BLaER1 treated with 17β-estradiol and CSF1 and Interleukin-3, amounts not matched to agents 10 nM and 100 nM (cell line): ENCODE measurements around the gene RCAN3.
A peak's percentile ranks its signal among the peaks of the same experiment; 100 is the strongest.

Source experiments
- H3K27ac ChIP-seq, 11 experiments: shearing (Covaris generic); formaldehyde crosslinking; 2 replicates each; pipeline ENCODE4 v1.8.1; 2022
- H3K27me3 ChIP-seq, 11 experiments: shearing (Covaris generic); formaldehyde crosslinking; 2 replicates each; pipeline ENCODE4 v1.8.1; 2022
- H3K36me3 ChIP-seq, 11 experiments: shearing (Covaris generic); formaldehyde crosslinking; 2 replicates each; pipeline ENCODE4 v1.8.1; 2022
- H3K4me1 ChIP-seq, 10 experiments: shearing (Covaris generic); formaldehyde crosslinking; 2 replicates each; pipeline ENCODE4 v1.8.1; 2022
- H3K4me2 ChIP-seq, 11 experiments: shearing (Covaris generic); formaldehyde crosslinking; 2 replicates each; pipeline ENCODE4 v1.8.1; 2022
- H3K4me3 ChIP-seq, 10 experiments: shearing (Covaris generic); formaldehyde crosslinking; 2 replicates each; pipeline ENCODE4 v1.8.1; 2022
- H3K9ac ChIP-seq, 11 experiments: shearing (Covaris generic); formaldehyde crosslinking; 2 replicates each; pipeline ENCODE4 v1.8.1; 2022
- H3K9me3 ChIP-seq, 11 experiments: shearing (Covaris generic); formaldehyde crosslinking; replicated peaks in 1 of 11; 2 replicates each; pipeline ENCODE4 v1.8.1; 2022
- H4K20me1 ChIP-seq, 11 experiments: shearing (Covaris generic); formaldehyde crosslinking; 2 replicates each; pipeline ENCODE4 v1.8.1; 2022
- Cebpa-rat ChIP-seq, 11 experiments: shearing (Covaris generic); IDR thresholded peaks; 2 replicates each; pipeline ENCODE4 v1.8.1; 2022

RCAN3 gene

DNA sequence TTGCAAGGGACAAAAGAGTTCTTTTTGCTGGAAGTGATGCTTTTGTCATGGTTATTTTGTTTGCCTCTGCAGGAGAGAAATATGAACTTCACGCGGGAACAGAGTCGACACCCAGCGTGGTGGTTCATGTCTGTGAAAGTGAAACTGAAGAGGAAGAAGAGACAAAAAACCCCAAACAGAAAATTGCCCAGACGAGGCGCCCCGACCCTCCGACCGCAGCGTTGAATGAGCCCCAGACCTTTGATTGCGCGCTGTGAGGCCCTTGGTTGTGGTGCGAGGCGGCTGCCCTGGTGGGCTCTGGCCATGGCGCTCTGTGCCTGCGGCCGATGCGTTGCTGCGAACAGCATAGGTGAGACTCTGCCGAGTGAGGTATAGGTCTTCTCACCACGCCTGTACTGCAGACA, 32.4 kb downstream of the RCAN3 start:
- peak overlapping the region; percentile 36 to 71 (median 61); a peak in 19 of 22 replicates for H3K9ac ChIP-seq
- H3K9me3 ChIP-seq = no peaks in the 10 kb centered on the region
- peaks cover 0 to 13% (median 0%) of the 10 kb centered on the region in 11 experiments; a peak in 3 of 22 replicates for H4K20me1 ChIP-seq
- peaks cover 30 to 38% (median 34%) of the 10 kb centered on the region in 10 experiments for H3K4me1 ChIP-seq
- H3K36me3 ChIP-seq = no peaks in the 10 kb centered on the region
- TF ChIP-seq Cebpa-rat (IDR thresholded peaks at IDR 0.05) = no peak
- H3K4me3 ChIP-seq = peak overlapping the region; percentile 38 to 66 (median 54)
- H3K4me2 ChIP-seq = peak overlapping the region; percentile 76 to 98 (median 96)
- peaks cover 14 to 53% (median 45%) of the 10 kb centered on the region in 11 experiments; a peak in 21 of 22 replicates for H3K27me3 ChIP-seq
- peak overlapping the region in 5 of 11 experiments; percentile 19 to 57 (median 39); a peak in 7 of 22 replicates for H3K27ac ChIP-seq

DNA sequence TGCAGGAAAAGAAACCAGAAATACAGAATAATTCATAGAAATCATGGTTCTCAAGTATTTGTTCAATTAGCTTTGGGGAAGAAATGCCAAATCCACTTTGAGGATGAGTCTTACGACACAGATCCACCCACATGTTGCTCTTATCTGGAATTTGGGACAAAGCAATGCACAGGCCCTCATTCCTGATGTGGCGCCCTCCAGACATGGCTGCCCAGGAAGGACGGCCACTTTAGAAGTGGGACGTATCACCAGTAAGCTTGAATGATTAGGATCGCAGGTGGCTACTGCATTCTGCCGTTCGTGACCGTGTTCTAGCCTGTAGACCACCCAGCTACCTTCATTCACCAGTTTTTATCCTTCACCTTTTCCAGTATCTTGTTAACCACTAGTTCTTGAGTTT, 33.1 kb downstream of the RCAN3 start:
- H3K9ac ChIP-seq = no peak overlapping the region
- H3K27me3 ChIP-seq = peaks cover 14 to 59% (median 52%) of the 10 kb centered on the region in 11 experiments; a peak in 21 of 22 replicates
- peaks cover 30 to 40% (median 37%) of the 10 kb centered on the region in 10 experiments for H3K4me1 ChIP-seq
- peak overlapping the region; percentile 76 to 98 (median 96) for H3K4me2 ChIP-seq
- H3K9me3 ChIP-seq = no peaks in the 10 kb centered on the region
- H4K20me1 ChIP-seq = peaks cover 0 to 13% (median 0%) of the 10 kb centered on the region in 11 experiments; a peak in 3 of 22 replicates
- no peak overlapping the region for H3K4me3 ChIP-seq
- TF ChIP-seq Cebpa-rat (IDR thresholded peaks at IDR 0.05) = no peak
- H3K36me3 ChIP-seq = no peaks in the 10 kb centered on the region
- H3K27ac ChIP-seq = no peak overlapping the region

DNA sequence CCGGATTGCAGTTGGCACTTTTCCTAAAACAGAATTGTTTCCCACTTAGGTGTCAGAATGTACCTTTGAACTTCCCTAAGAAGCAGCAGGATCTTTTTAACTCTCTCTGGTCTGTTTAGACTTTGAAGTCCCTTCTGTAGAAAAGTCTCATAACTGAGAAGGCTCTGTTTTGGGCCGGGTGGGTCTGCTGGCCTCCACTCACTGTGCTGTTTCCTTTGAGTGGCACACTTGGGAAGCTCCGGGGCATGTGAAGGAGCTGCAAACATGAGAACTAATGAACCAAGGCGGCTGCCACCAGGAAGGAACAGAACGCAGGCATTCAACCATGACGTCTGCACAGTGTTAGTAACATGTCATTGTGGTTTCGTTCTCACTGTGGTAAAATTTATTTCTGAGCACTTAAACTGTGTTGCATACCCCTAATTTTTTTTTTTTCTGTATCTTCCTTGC, 33.8 kb downstream of the RCAN3 start:
- Histone ChIP-seq H3K4me3 (no peak overlapping the region), H3K9ac (0 out of 22 replicates have a peak overlapping the region, but pooled peaks of 2 of the 11 experiments have one; percentile 13 to 31), H3K27ac (0 out of 22 replicates have a peak overlapping the region, but pooled peaks of 1 of the 11 experiments have one; percentile 35), H3K4me2 (peak overlapping the region; percentile 76 to 98 (median 96)), H3K4me1 (peaks cover 30 to 46% (median 38%) of the 10 kb centered on the region in 10 experiments), H3K27me3 (peaks cover 14 to 60% (median 53%) of the 10 kb centered on the region in 11 experiments; a peak in 21 of 22 replicates), H3K9me3 (no peaks in the 10 kb centered on the region), H3K36me3 (no peaks in the 10 kb centered on the region), H4K20me1 (peaks cover 0 to 13% (median 0%) of the 10 kb centered on the region in 11 experiments; a peak in 3 of 22 replicates)
- TF ChIP-seq Cebpa-rat (IDR thresholded peaks at IDR 0.05) = no peak

DNA sequence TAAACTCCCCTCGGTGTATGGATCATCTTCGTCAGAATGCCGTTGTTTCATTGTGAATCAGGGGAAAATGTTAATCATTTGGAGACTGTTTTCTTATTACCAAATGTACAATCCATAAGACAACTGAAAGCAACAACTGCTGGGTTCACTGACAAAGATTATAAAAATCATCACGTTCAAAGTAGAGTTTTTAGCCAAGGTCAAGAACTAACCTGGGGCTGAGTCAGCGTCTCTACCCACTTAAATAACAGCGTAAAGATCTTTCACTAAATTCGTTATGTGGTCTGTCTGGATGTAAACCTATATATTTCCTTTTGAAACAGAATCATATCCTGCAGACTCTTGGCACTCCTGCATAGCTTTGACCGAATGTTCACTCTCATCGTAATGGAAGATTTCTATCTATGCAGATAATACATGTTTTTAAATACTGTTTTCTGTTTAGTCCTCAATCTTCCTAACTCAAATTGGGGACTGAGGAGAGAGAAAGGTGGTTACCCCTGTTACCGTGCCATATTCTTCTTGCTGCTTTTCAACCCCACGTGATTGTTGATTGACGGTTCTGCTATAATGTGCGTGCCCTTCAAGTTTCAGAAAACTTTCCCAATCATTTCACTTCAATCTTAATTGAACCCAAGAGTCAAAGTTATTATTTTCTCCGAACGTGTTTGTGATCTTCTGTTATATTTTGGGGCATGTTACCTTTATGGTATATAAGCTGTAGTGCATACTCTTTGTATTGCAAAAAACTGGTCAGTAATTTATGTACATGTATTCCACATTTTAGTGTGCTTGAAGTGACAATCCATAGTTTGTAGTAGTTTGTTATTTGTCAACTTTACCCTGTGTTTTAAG, 37.6 kb downstream of the RCAN3 start:
- H3K9ac ChIP-seq = no peak overlapping the region
- TF ChIP-seq Cebpa-rat (IDR thresholded peaks at IDR 0.05) = no peak
- H3K4me2 ChIP-seq = peak overlapping the region in 4 of 11 experiments; percentile 23 to 63 (median 55); a peak in 5 of 22 replicates
- H3K4me3 ChIP-seq = no peak overlapping the region
- H3K9me3 ChIP-seq = no peaks in the 10 kb centered on the region
- H4K20me1 ChIP-seq = peaks cover 0 to 10% (median 0%) of the 10 kb centered on the region in 11 experiments; a peak in 3 of 22 replicates
- H3K36me3 ChIP-seq = no peaks in the 10 kb centered on the region
- H3K4me1 ChIP-seq = peaks cover 18 to 34% (median 27%) of the 10 kb centered on the region in 10 experiments
- peaks cover 12 to 47% (median 40%) of the 10 kb centered on the region in 11 experiments; a peak in 21 of 22 replicates for H3K27me3 ChIP-seq
- no peak overlapping the region for H3K27ac ChIP-seq

DNA sequence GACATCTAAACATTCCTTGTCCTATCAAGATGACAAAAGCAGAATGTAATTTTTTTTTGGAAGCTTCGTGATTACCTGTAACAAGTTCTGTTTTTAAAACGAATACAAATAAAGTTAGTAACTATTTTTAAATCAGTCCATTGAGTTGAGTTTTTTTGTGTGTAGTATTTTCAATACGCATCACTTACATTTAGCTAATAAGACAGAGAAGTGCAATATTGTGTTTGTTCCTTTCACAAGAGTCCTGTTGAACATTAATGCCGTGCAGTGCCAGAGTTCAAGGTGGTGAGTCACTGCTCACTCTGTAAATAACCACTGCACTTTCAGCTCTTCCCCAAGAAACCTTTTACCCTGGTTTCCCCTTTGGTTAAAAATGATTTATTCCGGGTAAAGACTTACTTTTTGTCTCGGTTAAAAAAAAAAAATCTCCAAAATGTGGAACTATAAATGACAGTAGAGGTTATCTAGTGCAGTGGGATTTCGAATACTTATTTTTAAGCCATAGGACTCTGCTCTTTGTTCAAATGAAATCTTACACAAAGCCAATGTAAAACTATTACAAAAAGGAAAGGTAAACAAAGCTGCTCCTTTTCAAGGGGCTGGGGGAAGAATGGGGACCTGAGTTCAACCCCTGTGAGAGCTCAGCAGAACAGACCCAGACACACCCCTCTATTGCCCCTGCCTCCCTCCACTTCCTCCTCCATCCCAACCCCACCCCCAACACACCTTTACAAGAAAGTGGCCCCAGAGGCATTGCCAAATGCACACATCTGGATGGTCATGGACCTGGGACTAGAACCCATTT, 38.5 kb downstream of the RCAN3 start:
- H3K36me3 ChIP-seq = no peaks in the 10 kb centered on the region
- no peaks in the 10 kb centered on the region for H3K9me3 ChIP-seq
- H3K27ac ChIP-seq = no peak overlapping the region
- no peak overlapping the region for H3K9ac ChIP-seq
- peaks cover 0 to 2% (median 0%) of the 10 kb centered on the region in 11 experiments; a peak in 1 of 22 replicates for H4K20me1 ChIP-seq
- peak overlapping the region in 6 of 11 experiments; percentile 3 to 63 (median 42); a peak in 8 of 22 replicates for H3K4me2 ChIP-seq
- peaks cover 7 to 39% (median 32%) of the 10 kb centered on the region in 11 experiments; a peak in 18 of 22 replicates for H3K27me3 ChIP-seq
- peaks cover 10 to 26% (median 19%) of the 10 kb centered on the region in 10 experiments for H3K4me1 ChIP-seq
- H3K4me3 ChIP-seq = no peak overlapping the region
- TF ChIP-seq Cebpa-rat (IDR thresholded peaks at IDR 0.05) = no peak

DNA sequence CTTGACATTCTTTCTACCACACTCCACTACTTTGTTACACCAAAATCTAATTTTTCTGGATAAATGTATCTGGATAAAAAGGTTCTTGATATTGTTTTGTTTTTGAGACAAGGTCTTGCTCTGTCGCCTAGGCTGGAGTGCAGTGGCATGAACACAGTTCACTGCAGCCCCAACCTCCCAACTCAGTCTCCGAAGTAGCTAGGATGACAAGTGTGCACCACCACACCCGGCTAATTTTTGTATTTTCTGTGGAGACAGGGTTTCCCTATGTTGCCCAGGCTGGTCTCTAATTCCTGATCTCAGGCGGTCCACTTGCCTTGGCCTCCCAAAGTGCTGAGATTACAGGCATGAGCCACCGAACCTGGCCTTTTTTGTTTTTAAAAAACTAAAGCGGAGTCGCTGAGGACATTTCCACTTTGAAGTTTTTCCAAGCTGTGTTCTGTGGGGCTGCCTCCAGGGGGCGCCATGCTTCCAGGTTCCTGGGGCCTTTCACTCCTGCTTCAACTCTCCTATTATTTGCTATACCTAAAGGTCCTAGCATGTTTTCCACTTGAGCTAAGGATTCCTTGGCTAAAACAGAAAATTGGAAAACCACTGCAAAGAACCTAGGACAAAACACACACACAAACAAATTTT, 39.2 kb downstream of the RCAN3 start:
- Histone ChIP-seq H3K4me3 (no peak overlapping the region), H3K36me3 (no peaks in the 10 kb centered on the region), H3K9ac (no peak overlapping the region), H3K4me1 (peaks cover 3 to 19% (median 11%) of the 10 kb centered on the region in 10 experiments), H3K9me3 (no peaks in the 10 kb centered on the region), H3K27ac (no peak overlapping the region), H3K4me2 (peak overlapping the region in 4 of 11 experiments; percentile 33 to 63 (median 55); a peak in 6 of 22 replicates), H4K20me1 (no peaks in the 10 kb centered on the region; a peak in 1 of 22 replicates), H3K27me3 (peaks cover 7 to 39% (median 30%) of the 10 kb centered on the region in 11 experiments; a peak in 16 of 22 replicates)
- TF ChIP-seq Cebpa-rat (IDR thresholded peaks at IDR 0.05) = no peak

DNA sequence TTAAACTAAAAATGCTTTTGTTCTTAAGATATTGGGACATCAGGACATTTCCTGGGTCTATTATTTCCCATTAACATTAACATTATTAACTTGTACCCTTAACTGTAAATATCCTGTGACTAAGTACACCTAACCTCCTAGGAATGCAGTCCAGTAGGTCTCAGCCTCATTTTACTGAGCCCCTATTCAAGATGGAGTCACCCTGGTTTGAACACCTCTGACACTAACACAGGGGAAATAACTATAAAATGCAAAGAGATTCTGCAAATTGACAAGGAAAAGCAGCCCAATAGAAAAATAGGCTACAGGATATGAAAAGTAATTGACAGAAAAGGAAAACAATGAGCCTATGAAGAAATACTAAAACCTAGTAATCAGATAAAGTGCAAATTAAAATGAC, 41.6 kb downstream of the RCAN3 start:
- H3K9me3 ChIP-seq = no peaks in the 10 kb centered on the region
- peaks cover 0 to 37% (median 12%) of the 10 kb centered on the region in 10 experiments; a peak in 12 of 20 replicates for H3K4me1 ChIP-seq
- no peak overlapping the region for H3K9ac ChIP-seq
- no peak overlapping the region for H3K27ac ChIP-seq
- no peak for TF ChIP-seq Cebpa-rat (IDR thresholded peaks at IDR 0.05)
- no peak overlapping the region for H3K4me2 ChIP-seq
- no peaks in the 10 kb centered on the region; a peak in 1 of 22 replicates for H4K20me1 ChIP-seq
- H3K4me3 ChIP-seq = no peak overlapping the region
- H3K27me3 ChIP-seq = peaks cover 0 to 19% (median 15%) of the 10 kb centered on the region in 11 experiments; a peak in 13 of 22 replicates
- H3K36me3 ChIP-seq = no peaks in the 10 kb centered on the region

DNA sequence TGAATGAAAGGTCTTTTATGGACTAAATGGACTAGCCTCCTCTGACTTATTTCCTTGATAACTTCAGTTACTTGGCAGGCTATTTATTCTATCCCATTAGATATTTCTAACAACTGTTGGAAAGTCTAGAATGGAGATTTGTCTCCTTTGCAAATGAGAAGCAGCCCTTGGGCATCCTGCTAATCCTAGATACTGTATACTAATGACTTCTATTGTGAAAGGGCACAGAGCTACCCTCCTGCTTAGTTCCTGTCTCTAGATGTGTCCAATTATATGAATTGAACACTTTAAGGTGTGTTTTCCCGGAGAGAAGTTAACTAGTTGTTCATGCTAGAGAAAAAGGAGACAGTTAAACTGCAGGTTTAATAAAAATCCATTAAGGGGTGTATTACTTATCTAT, 43.0 kb downstream of the RCAN3 start:
- no peak for TF ChIP-seq Cebpa-rat (IDR thresholded peaks at IDR 0.05)
- Histone ChIP-seq H3K27ac (no peak overlapping the region), H3K4me1 (peaks cover 0 to 36% (median 13%) of the 10 kb centered on the region in 10 experiments; a peak in 12 of 20 replicates), H3K9me3 (no peaks in the 10 kb centered on the region), H4K20me1 (no peaks in the 10 kb centered on the region), H3K9ac (no peak overlapping the region), H3K4me2 (no peak overlapping the region), H3K4me3 (no peak overlapping the region), H3K27me3 (peaks cover 0 to 12% (median under 1%) of the 10 kb centered on the region in 11 experiments; a peak in 6 of 22 replicates), H3K36me3 (no peaks in the 10 kb centered on the region)
